ENCODE results near the gene KRTAP26-1. TPM values are rescaled to one million over a fixed set of nuclear protein-coding genes. Genes with fewer than 3 reads are reported as not detected.

The KRTAP26-1 gene
- total RNA-seq, 1 donor from 2014 or later, result not detected

DNA sequence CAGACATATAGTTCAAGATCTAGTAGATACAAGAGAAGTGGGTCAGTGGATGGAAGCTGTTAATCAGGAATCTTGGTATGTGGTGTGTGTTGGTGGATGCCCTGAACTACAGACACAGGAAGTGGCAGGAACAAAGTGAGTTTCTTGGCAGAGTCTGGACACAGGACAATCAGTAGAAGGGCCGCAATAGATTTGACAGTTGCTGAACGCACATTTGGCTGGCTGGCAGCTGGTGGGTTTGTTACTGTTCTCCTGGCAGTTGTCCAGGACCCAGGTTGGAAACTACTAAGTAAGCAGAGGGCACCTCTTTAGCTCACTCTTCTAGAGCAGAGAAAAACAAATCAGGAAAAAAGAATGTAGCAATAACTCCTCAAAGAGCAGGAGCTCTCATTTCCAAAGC lies 13.2 kb downstream of the KRTAP26-1 start:
- TF ChIP-seq, protein P1, sequence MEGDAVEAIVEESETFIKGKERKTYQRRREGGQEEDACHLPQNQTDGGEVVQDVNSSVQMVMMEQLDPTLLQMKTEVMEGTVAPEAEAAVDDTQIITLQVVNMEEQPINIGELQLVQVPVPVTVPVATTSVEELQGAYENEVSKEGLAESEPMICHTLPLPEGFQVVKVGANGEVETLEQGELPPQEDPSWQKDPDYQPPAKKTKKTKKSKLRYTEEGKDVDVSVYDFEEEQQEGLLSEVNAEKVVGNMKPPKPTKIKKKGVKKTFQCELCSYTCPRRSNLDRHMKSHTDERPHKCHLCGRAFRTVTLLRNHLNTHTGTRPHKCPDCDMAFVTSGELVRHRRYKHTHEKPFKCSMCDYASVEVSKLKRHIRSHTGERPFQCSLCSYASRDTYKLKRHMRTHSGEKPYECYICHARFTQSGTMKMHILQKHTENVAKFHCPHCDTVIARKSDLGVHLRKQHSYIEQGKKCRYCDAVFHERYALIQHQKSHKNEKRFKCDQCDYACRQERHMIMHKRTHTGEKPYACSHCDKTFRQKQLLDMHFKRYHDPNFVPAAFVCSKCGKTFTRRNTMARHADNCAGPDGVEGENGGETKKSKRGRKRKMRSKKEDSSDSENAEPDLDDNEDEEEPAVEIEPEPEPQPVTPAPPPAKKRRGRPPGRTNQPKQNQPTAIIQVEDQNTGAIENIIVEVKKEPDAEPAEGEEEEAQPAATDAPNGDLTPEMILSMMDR (IDR thresholded peaks at IDR 0.05; ENCODE audit: insufficient read depth, low read length, severe bottlenecking), result no peak
- no peaks in the 10 kb centered on the region for H3K36me3 ChIP-seq (ENCODE audit: control insufficient read depth, insufficient read depth, low read length)
- FAIRE-seq (no peak), DNase-seq (ENCODE audit: low read depth) (no peak)
- no peak overlapping the region for H3K4me3 ChIP-seq (ENCODE audit: low read depth, low read length)
- H3K27me3 ChIP-seq (ENCODE audit: control insufficient read depth, insufficient read depth, low read length), result no peaks in the 10 kb centered on the region

DNA sequence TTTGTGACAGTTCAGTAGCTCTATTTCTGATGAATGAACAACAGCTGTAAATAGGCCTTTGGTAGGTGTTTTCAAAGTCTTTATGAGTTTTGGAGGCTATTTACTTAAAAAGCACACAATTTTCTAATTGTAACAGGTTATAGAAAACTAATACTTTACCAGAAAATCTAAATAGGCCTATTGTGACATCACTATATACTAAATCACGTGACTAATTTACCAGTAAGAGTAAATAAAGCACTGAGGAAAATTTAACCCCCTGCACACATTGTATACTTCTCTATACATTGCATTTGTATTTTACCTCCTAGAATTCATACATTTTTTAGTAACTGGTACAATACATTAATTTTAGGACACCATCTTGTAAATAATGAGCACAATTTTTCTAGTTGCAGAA lies 15.0 kb downstream of the KRTAP26-1 start:
- no peaks in the 10 kb centered on the region for H3K27me3 ChIP-seq (ENCODE audit: control insufficient read depth, insufficient read depth, low read length)
- H3K4me3 ChIP-seq (ENCODE audit: low read depth, low read length), result no peak overlapping the region
- H3K36me3 ChIP-seq (ENCODE audit: control insufficient read depth, insufficient read depth, low read length), result no peaks in the 10 kb centered on the region
- DNase-seq (ENCODE audit: low read depth) (no peak), FAIRE-seq (no peak)
- TF ChIP-seq, protein P1 (IDR thresholded peaks at IDR 0.05; ENCODE audit: insufficient read depth, low read length, severe bottlenecking), result no peak

DNA sequence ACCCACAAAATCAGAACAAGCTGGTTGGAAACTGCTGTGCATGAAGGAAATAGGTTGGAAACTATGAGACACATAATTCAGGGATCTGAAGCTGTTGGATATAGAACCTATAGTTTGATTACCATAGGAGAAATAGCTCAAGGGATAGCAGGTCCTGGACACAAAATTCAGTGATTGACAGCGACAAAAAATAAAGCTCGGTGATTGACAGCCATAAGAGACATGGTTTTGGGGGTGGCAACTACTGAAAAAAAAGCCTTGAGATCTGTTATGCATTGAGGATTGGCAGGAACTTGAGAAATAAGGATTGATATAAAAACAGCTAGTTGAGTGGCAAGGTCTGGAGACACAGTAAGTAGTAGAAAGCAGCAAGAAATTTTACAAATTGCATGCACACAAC lies 30.9 kb downstream of the KRTAP26-1 start, which contains the start of gene KRTAP25-1:
TSS of gene KRTAP25-1 (minus strand) at position 300 of the 400 bp plus-strand sequence. CDS start at position 276, 24 bp downstream.
- Histone ChIP-seq H3K36me3 (ENCODE audit: control insufficient read depth, insufficient read depth, low read length) (no peaks in the 10 kb centered on the region), H3K4me3 (ENCODE audit: low read depth, low read length) (no peak within 1 kb of the TSS), H3K27me3 (ENCODE audit: control insufficient read depth, insufficient read depth, low read length) (no peaks in the 10 kb centered on the region)
- TF ChIP-seq, protein P1 (IDR thresholded peaks at IDR 0.05; ENCODE audit: insufficient read depth, low read length, severe bottlenecking), result no peak
- FAIRE-seq (no peak), DNase-seq (ENCODE audit: low read depth) (no peak)

GRCh38 chr21:30282850-30283249 lies 37.3 kb downstream of the KRTAP26-1 start, which contains the start of gene KRTAP24-1:
KRTAP24-1 (minus strand) TSS chr21:30282950; CDS start chr21:30282932, 18 bp downstream.
- H3K27me3 ChIP-seq (ENCODE audit: control insufficient read depth, insufficient read depth, low read length), result no peaks in the 10 kb centered on the region
- DNase-seq (ENCODE audit: low read depth) (no peak), FAIRE-seq (no peak)
- H3K36me3 ChIP-seq (ENCODE audit: control insufficient read depth, insufficient read depth, low read length), result no peaks in the 10 kb centered on the region
- TF ChIP-seq, protein P1 (IDR thresholded peaks at IDR 0.05; ENCODE audit: insufficient read depth, low read length, severe bottlenecking), result no peak
- no peak within 1 kb of the TSS for H3K4me3 ChIP-seq (ENCODE audit: low read depth, low read length)

GRCh38 chr21:30271611-30272010 lies 48.5 kb downstream of the KRTAP26-1 start:
- TF ChIP-seq, protein P1 (IDR thresholded peaks at IDR 0.05; ENCODE audit: insufficient read depth, low read length, severe bottlenecking), result no peak
- no peak for FAIRE-seq
- DNase-seq (ENCODE audit: low read depth), result no peak
- H3K4me3 ChIP-seq (ENCODE audit: low read depth, low read length), result no peak overlapping the region
- no peaks in the 10 kb centered on the region for H3K36me3 ChIP-seq (ENCODE audit: control insufficient read depth, insufficient read depth, low read length)
- no peaks in the 10 kb centered on the region for H3K27me3 ChIP-seq (ENCODE audit: control insufficient read depth, insufficient read depth, low read length)

GRCh38 chr21:30271156-30271555 lies 49.0 kb downstream of the KRTAP26-1 start:
- no peak for FAIRE-seq
- no peak for DNase-seq (ENCODE audit: low read depth)
- TF ChIP-seq, protein P1 (IDR thresholded peaks at IDR 0.05; ENCODE audit: insufficient read depth, low read length, severe bottlenecking), result no peak
- Histone ChIP-seq H3K36me3 (ENCODE audit: control insufficient read depth, insufficient read depth, low read length) (no peaks in the 10 kb centered on the region), H3K27me3 (ENCODE audit: control insufficient read depth, insufficient read depth, low read length) (no peaks in the 10 kb centered on the region), H3K4me3 (ENCODE audit: low read depth, low read length) (no peak overlapping the region)
